ENCODE results near the gene C19orf67.

The C19orf67 gene

DNA sequence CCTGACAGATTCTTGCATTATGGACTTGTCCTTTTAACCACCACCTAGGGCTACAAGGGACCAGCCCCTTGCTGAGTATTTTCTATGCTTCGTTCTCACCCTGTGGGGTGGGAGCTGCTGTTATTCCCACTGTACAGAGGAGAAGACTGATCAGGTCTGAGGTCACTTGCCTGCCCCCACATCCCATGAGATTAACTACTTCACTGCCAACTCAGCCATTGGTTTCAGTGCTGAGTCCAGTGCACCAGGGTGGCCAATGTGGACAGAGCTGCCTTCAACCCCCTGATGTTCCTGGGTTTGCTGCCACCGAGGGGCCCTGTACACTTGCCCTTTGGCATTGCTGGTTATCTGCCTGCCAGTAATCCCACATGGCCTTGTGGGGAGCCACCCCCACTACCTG, 25.1 kb upstream of the C19orf67 start:
- DNase-seq (ENCODE audit: low read depth in 3 of 3, low spot score in 1 of 3): no peak

GRCh38 chr19:14107581-14108461, 22.2 kb upstream of the C19orf67 start:
- DNase-seq (ENCODE audit: low read depth in 3 of 3, low spot score in 1 of 3): no peak

DNA sequence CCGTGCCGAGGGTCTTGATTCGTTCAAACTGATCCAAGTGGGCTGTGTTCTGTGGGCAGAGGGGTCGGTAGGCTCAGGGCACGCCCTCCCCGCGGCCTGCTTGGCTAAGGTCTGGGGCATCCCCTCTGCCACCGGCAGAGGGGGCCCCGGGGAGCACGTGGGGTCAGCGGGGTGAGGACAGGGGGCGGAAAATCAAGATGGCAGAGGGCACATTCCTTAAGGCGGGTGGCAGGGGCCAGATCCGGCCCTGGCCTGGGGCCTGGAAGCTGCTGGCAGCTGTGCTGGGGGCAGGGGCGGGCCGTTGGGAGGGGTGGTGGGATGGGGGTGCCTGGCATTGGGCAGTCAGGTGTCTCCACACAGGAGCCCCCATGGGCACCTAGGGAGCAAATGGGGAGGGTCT, 21.3 kb upstream of the C19orf67 start:
- no peak for DNase-seq (ENCODE audit: low read depth in 3 of 3, low spot score in 1 of 3)

- no peak for DNase-seq (ENCODE audit: low read depth in 3 of 3, low spot score in 1 of 3)
Measured at GRCh38 chr19:14105680-14106079, 20.1 kb upstream of the C19orf67 start.

GRCh38 chr19:14103310-14103709, 17.7 kb upstream of the C19orf67 start:
- DNase-seq (ENCODE audit: low read depth in 3 of 3, low spot score in 1 of 3): no peak

- DNase-seq (ENCODE audit: low read depth in 3 of 3, low spot score in 1 of 3): no peak
Measured at GRCh38 chr19:14102756-14103155, 17.2 kb upstream of the C19orf67 start.

- no peak for DNase-seq (ENCODE audit: low read depth in 3 of 3, low spot score in 1 of 3)
Measured at GRCh38 chr19:14102102-14102696, 16.6 kb upstream of the C19orf67 start.

- no peak for DNase-seq (ENCODE audit: low read depth in 3 of 3, low spot score in 1 of 3)
Measured at GRCh38 chr19:14101003-14101545, 15.5 kb upstream of the C19orf67 start.

- DNase-seq (ENCODE audit: low read depth in 3 of 3, low spot score in 1 of 3): no peak
Measured at GRCh38 chr19:14097532-14098151, 12.1 kb upstream of the C19orf67 start.

DNA sequence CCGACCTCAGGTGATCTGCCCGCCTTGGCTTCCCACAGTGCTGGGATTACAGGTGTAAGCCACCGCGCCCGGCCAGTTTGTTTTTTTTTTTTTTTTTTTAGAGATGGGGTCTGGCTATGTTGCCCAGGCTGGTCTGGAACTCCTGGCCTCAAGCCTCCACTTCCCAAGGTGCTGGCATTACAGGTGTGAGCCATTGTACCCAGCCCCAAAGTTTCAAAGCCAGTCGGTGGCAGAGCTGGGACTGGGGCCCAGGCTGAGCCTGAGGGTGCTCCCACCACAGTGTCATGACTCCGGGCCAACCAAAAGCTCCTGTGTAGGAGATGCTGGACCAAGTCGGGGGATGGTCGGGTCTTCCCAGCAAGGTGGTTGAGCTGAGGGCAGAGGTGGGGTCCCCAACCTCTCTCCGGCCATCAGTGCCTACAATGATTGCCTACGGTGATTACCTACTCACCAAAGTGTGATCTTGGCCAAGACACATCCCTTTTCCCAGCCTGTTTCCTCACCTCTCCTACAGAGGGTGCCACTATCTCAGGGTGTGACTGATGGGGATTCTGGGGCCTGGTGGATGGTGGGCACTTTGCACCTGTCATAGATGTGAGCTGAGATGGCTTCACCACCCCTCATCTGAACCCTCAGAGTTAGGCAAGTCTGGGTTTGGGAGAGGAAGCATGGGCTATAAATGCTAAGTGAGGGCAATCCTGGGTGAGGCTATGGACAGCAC, 10.8 kb upstream of the C19orf67 start:
- DNase-seq (ENCODE audit: low read depth in 3 of 3, low spot score in 1 of 3): no peak

DNA sequence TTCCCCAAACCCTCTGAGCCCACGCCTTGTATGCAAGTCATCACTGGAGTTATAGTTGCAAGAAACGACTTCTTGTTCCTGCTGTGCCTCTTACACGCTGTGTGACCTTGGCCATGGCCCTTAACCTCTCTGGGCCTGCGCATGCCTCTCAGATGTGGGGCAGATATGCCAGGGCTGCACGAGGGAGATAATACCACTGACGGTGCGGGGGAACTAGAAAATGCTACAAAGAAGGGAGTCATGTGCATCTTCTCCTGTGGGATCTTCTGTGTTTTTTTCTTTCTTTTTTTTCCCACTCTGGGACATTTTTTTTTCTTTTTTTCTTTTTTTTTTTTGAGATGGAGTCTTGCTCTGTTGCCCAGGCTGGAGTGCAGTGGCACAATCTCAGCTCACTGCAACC, 9.3 kb upstream of the C19orf67 start:
- no peak for DNase-seq (ENCODE audit: low read depth in 3 of 3, low spot score in 1 of 3)

DNA sequence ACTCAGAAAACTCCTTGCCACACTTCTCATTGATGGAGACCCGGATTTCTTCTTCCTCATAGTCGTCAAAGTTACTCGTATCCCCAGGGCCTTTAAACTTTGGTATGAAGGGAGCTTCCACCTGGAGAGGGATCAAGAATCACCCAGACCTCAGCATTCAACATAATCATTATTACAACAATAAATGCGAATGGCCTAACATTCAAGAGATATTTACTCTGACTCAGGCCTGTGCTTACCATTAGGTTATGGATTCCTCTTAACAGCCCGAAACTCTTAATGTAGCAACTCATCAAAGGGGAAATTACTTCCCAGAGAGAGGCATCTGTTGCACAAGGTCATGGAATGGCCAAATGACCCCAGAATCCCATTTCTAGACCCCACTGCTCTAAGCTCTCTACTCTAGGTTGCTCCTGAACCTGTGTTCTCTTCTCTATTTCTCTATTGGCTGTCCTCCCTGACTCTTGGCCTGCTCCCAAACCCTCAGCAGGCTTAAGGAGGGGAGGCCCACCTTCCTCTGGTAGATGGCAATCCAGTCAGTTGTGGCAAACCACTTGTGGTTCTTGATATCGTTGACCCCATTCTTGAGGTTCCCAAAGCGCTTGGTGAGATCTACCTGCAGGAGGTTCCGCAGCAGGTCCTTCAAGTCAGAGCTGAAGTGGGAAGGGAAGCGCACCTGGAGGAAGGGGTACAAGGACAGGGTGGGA, 7.7 kb upstream of the C19orf67 start:
- no peak for DNase-seq (ENCODE audit: low read depth in 3 of 3, low spot score in 1 of 3)

DNA sequence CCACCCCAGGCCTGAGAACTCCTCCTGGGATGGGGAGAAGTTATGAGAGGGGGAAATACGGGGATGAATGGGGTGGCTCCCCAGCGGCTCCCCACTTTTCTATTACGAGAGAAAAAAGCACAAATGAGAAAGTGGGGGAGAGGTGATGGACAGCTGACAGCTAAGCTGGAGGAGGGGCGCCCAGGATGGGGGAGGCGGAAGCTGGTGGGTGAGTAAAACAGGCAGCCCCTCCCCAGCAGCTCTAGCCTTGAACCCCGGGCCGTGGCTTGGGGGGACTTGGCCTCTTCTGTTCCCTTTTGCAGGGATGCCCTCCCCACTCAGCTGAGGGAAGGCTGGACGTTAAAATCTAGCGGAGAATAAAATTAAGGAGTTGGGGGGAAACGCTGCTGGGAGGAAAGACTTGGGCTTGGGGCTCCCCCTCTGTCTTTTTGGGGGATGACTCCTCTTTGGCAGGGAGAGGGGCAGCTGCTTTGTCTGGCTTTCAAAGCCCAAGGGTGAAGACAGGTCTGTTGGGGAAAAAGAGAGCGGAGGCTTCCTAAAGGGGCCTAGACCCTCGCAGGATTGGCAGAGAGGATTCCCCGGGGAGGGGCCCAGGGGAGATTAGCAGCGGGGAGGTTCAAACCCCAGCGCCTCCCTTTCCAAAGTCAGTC, 6.4 kb upstream of the C19orf67 start:
- peak in 1 of 3 donors; percentile 25 for DNase-seq (ENCODE audit: low read depth in 3 of 3, low spot score in 1 of 3)

DNA sequence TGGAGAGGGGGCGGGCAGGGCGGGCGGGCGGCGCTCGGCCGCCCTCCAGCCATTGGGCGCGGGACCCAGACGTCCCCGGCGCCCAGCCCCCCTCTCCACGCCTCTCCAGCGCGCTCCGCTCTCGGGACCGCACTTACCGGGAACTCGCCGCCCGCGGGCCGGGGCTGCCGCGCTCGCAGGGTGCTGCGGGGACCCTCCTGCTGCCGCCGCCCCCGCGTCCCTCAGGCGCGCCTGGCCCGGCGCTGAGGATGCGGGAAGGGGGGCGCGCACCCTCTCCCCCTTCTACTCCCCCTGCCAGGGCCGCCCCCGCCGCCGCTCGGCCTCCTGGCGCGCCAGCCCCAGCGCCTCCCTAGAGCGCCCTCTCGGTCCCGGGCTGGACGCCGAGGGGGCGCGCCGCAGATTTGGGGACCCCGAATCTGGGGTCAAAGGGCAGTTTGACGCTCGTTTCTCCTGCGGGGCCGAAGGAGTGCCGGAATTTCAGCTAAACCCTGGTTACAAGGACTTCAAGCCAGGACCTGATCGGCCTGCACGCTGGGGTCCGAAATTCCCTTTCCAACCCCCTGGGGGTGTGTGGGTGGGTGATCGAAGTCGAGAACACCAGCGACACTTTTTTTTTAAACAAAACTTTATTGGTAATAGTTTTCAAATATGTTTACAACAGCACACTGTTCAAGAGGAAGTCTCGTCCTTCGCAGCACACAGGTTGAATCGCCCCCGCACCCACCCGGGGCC, 5.7 kb upstream of the C19orf67 start:
- DNase-seq (ENCODE audit: low read depth in 3 of 3, low spot score in 1 of 3): peak in 1 of 3 donors; percentile 59

GRCh38 chr19:14090509-14091080, 5.0 kb upstream of the C19orf67 start, which contains the start of gene SAMD1:
Gene SAMD1, minus strand, starts transcription at chr19:14090751.
- peak; percentile 70 to 77 (median 75) for DNase-seq (ENCODE audit: low read depth in 3 of 3, low spot score in 1 of 3)

GRCh38 chr19:14089662-14090508, 4.3 kb upstream of the C19orf67 start:
- DNase-seq (ENCODE audit: low read depth in 3 of 3, low spot score in 1 of 3): peak in 1 of 3 donors; percentile 42

- DNase-seq (ENCODE audit: low read depth in 3 of 3, low spot score in 1 of 3): no peak
Measured at GRCh38 chr19:14089412-14089661, 3.8 kb upstream of the C19orf67 start.

- DNase-seq (ENCODE audit: low read depth in 3 of 3, low spot score in 1 of 3): no peak
Measured at GRCh38 chr19:14088634-14089411, 3.2 kb upstream of the C19orf67 start.
